ENCODE measurements around the gene MS4A10.
"Not testable (repeated sequence)": the region's sequence is repeated elsewhere in the genome, so short reads cannot be mapped to it uniquely, and the experiment has no call there.

MS4A10 gene

DNA sequence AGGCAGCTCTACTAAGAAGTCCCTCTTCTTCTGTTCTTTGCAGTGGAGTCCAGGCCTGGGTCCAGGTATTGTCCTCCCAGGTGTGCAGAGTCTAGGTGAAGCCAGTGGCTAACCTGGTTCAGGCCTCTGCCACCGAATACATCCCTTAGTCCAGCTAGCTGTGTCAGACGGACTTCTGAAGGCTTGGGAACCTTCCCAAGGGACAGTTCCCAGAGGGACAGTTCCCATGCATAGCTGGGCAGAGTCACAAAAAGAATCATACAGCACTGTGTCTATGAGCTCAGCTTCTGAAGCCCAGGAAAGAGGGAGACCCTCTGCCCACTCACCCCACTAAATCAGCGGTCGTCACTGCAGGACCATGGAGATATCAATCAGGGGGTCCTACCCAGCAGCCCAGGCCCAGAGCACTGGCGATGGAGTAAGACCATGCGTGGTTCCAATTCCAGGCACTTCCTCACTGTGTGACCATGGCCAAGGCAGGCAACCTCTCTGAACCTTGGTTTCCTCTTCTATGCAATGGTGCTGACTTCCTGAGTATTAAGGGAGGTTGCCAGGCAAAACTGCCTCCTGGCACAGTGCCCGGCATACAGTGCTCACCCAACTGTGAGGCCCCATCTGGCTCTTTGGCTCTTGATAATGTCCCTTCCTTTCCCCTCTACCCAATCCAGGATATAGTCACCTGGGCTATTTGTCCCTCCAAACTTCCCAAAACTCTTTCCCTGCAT is 3.4 kb downstream of the MS4A10 start:
- DNase-seq, result no peak

DNA sequence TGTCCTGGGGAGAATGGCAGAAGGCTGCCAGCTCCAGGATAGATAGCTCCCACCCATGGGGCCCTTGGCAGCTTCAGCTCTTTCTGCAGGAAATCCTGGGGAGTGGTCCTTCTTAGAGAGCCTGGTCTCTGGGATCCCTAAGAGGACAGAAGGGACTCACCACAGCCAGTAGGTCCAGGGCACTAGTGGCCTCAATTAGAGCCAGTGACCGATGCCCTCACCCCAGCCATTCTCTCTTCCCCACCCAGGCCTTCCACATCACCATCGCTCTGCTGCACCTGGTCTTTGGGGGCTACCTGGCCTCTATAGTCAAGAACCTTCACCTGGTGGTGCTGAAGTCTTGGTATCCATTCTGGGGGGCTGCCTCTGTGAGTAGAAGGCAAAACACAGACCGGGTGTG is 5.6 kb downstream of the MS4A10 start:
- no peak for DNase-seq

DNA sequence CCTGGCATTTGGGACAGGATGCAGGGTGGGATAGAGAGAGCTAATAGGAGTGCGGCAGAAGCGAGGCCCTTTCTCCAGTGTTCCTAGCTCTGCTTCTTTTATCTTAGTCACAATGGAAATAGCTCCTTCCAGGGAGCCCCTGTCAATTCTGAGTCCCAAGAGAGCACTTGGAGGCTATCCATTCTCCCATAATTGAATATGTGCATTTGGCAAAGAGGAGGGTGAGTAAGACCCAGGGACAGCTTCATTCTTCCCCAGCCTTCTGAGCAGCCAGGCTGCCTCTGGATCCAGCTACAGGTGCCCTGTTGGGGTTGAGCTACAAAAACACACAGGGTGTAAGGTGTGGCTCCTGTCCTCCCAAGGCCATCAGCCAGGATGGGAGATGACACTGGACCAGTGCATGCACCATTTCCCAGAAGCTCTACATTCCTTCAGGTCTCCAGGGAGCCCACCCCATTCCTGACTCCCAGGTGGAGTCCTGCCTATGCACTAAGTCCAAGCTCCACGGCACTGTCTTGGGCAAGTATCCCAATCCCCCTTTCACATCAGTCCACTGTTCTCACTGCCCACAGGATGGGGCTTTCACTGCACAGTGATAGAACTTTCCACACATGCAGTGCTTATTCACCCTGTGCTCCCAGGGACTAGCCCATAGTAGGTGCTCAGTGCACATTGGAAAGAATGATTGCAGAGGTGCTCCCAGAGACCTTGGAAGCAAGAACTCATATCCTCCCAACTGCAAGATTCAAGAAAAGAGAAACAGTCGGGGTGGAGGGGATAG is 6.2 kb downstream of the MS4A10 start:
- DNase-seq, result no peak

DNA sequence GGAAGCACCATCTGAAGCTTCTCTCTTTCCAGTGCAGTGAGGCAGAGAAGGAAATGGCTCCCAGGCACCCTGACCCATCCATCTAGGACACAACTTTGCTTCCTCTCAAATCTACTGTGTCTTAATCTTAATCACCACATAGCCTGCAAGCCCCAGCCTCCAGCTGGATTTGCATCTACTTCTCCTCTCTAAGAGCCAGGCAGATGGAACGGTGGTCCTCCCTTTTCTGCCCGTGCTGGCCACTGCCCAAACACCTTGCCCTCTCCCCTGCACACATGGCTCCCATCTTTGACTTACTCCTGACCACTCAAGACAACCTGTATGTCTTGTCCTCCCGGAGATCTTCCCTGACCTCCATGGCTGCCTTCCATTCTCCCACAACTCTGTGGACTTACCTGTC is 7.4 kb downstream of the MS4A10 start:
- DNase-seq, result no peak

DNA sequence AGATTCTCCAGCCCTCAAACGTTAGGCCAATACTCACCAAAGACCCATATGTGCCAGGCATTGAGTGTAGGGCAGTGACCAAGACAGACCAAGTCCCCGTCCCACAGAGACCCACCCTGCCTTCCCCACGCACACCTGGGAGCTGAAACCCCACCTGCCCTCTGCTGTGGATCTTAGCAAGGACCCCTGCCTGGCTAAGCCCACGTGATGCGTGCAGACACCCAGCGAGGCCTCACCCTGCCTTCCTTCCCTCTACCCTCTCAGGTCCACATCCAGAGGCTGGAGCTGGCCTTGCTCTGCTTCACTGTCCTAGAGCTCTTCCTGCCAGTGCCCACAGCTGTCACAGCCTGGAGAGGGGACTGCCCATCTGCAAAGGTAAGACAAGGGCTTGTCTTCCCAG is 10.2 kb downstream of the MS4A10 start:
- no peak for DNase-seq

DNA sequence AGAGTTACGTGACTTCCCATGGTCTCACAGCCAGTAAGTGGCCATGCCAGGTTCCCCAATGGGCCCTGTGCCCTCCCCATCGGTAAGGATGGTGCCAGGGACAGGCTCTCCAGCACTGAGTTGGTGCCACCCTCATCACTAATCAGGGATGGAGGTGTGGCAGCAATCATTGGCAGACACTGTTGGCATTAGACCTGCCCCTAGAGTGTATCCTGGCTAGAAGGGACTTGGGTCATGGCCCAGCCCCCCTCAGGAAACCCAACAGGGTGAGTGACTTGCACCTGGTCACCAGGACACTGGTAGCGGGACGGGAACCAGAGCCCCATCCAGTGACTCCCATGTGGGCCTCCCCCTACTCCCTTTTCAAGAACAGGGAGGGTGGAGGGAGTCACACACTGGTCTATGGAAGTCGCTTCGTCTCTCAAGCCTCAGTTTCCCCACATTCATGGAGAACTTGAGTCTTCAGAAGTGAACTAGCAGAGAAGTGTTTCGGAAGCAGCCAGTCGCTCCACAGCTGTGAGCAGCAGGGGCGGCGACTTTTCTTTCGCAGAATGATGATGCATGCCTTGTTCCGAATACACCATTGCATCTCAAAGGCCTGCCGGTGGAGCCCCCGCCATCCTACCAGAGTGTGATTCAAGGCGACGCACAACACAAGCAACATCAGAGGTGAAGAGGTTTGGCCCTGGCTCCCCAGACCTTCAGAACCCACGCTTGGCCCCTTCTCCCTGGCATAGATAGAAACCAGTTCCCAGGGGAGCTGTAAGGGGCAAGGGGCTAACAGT is 12.9 kb downstream of the MS4A10 start:
- no peak for DNase-seq

DNA sequence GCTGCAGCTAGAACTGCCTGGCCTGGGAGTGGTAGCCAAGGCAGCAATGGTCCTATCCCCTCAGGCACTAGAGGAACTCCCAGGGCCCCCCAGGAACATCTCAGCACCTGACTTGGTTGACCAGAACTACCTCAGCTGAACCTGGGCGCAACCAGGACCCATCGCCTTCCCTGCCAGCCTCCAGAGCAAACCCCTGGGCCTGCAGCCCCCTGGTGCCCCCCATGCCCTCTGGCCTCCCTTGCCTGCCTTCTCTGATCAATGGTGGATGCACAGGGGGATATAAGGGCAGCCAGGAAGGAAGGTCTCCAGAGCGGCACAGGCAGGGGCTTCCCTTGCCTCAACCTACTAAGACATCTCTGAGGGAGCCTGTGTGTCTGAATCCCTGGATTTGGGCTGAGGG is 13.5 kb downstream of the MS4A10 start:
- DNase-seq, result no peak

DNA sequence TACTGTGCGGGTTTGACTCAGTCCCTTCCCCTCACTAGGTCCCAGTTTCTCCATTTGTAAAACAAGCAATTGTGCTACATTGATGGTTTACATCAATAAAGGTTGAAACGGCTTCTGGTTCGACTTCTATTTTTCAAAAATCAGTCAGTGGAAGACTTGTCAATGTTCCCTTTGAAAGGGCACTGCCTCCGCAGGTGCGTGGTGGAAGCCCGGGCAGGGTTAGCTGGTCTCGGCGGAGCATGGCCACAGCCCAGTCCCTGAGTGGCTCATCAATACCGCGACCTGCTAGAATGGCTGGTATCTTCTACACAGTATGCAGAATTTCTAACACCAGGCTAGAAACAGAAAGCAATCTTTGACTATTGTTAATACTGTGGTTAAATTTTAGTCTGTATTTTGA is 16.1 kb downstream of the MS4A10 start:
- no peak for DNase-seq

DNA sequence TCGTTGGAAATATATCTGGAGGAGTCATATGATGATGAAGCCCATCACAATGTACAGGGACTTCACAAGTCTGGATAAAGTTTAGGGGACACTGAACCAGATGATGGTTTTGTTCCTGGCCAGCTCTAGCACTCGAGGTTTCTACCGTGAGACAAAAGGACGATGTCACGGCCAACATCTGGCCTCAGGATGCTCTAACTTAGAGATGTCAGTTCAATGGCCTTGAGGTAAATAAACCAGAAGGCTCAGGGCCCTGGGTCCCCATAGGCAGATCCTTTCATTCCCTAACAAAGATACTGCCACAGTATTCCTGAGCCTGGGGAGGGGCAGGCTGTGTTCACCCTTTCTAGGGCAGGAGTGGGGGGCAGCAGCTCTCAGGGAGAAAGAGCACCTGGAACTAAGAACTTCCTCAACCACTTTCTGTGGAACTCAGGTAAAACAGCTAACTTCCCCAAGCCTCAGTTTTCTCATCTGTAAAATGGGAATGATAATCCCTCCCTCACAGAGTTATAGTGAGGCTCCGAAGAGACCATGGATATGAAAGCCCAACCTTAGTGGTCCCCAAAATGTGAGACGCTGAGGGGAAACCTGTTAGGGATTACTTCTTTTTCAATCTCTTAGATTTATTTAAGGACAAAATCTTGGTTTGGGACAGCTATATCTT is 18.3 kb downstream of the MS4A10 start:
- no peak for DNase-seq

DNA sequence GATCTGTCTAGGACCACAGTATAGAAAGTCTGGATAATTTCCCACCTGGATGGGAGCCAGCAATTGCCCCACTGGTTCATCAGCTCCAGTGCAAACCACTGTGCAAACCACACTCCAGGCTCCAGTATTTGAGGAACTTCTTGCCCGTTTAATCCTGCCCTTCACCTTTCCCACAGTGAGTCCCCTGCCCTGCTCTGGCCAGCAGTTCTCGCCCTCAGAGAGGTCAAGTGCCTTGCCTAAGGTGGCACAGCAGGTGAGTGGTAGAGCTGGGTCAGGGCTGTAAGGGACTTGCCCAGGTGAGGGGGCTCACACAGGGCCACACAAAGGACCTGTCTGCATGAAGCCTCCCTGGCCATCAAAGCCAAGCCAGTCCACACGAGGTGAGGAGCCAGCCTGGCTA is 24.1 kb downstream of the MS4A10 start:
- no peak for DNase-seq

DNA sequence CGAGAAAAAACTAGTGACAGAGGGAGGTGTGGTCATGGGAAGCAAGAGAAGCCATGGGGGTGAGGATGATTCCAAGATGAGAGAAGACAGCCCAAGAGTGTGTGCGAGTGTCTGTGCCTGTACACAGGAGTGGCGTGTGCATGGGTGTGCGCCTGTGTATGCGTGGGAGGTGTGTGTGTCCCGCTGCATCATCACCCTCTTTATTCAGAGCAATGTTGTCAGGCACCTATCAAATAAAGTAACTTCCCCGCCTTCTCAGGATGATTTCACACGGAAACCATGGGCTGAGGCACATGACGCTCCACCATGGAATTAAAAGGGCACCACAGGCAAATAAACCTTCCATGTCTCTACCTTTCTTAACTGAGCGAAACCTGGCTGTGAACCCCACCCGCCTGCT is 24.6 kb downstream of the MS4A10 start:
- no peak for DNase-seq

DNA sequence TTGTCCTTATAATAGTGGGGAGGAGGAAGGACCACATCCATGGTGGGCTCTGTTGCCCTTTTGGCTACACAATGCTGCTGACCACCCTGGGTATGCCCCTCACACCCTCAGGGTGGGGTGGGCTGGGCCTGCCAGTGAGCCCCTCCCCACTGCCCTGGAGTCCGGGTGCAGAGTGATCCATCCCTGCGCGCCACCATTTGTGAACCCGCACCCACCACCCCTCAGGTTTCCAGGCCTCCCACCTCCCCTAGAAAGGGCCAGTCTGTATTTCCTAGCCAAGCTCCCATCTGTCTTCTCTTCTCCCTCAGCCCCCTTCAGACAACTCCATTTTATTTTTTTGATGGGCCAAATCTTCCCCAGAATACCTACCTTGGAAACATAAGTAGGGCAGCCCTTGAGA is 25.0 kb downstream of the MS4A10 start:
- DNase-seq, result no peak

DNA sequence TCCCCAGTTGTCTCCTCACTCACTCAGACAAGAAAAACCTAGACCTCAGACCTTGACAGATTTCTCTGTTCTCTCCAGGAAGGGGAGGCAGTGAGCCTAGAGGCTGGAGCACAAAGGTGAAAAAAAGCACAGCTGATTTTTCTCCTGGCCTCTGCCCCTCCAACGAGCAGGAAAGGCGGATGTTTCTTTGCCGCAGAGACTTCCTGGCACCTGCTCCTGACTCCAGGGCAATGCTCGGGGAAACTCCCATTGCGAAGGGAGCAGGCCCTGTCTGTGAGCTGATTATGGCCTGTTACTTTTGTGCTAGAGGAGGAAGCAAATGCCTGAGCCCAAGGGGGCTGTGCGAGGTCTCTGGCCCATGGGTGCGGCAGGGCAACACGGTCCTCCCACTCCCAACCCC is 25.4 kb downstream of the MS4A10 start:
- DNase-seq, result no peak

DNA sequence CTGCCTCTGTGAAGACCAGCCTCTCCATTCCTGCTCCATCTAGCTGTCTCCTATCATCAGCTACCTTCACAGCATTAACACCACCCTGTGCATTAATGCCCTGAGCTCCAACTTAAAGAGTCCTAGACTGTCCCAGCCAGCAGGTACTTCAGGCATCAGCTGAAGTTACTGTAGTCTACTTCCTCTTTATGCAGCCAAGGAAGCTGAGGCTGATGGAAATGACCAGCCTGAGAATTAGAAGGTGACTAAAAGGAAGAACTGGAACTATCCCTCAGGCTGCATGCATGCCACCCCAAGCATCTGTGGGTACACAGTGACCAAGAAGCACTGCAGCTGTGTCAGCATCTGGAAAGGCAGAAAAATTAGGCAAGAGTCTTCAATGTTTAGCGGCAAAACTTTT is 28.2 kb downstream of the MS4A10 start:
- no peak for DNase-seq

DNA sequence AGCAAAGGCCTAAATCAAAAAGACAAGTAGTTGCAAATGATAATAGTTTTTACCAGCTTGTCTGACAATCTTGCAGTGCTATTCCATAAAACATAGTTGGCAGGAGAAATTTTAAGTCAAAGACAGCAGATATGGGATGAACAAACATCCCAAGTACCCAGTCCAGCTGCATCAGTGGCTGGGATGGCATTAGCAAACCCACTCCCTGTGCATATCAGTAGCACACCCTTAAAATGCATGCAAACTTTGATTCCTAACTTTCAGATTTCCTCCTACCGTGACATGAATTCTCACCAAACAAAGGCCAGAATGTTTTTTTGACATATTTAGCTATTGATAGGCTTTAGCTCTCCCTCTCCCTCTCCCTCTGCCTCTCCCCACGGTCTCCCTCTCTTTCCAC is 29.0 kb downstream of the MS4A10 start:
- DNase-seq, result no peak

DNA sequence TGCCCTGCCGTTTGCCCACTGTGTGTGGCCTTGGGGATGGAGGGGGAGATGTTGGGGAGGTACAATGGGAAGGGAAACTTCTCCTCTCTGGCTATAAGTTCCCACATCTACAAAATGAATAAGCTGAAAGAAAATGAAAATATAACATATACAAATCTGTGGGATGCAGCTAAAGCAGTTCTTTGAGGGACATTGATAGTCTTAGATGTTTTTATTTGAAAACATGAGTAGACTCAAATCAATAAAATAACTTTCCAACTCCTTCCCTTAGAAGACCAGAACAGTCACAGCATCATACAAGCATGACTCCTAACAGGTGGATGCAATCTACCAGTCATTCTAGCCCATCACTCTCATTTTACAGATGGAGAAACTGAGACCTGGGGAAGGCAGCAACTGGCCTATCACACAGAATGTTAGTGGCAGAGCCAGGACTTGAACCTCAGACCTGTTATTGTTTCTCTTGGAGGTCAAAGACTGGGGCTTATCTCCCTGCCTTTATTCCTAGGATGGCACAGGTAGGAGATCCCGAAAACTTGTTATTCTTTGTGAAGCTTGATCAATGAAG is 31.5 kb downstream of the MS4A10 start:
- DNase-seq, result no peak

DNA sequence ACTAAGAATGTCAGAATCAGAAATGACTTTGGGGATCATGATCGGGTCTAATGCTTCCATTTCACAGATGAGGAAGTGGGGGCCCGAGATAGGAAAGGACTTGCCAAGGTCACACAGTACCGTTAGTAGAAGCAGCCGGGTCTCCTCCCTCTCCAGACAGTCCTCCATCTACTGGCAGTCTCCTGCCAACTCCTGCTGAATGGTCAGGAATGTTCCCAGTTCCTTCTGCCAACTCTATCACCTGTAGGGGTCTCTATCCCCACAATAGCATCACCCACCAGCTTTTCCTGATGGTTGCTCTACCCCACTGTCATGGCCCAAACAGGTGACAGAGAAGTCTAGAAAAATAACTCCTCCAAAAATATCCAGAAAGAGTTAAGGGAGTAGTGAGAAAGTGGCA is 32.9 kb downstream of the MS4A10 start:
- DNase-seq, result no peak

DNA sequence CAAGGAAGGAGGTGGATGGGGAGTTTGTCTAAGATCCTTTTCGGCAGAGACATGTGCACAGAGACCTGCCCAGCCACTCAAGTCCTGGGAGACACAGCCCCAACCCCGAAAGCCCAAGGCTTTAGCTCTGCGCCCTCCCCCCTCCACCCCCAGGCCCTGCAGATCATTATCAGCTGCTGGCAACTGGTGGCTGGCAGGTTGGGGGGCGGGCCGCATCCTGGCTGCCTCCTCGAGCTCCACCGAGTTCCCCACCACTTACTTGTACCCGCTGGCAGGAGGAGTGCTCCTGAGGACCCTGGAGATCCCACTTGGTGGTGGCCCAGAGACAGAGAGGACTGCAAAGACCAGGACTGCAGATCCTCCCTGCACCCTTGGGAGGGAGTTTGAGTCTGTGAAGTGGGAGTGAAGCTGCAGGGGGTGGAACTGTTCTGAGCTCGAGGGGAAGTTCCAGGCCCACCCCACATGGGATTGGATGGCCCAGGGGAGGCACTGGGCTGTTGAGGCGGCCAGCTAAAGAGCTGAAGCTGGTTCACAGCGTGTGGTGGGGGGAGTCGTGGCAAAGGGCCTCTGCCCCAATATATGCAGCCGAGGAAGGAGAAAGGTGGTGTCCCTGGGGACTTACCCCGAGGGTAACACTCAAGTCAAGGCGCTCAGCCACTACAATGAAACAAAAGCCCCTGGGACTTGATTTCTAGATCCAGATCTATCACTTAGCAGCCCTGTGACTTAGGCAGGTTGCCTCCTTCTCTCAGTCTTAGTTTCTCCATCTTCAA is 36.9 kb downstream of the MS4A10 start:
- DNase-seq, result no peak

DNA sequence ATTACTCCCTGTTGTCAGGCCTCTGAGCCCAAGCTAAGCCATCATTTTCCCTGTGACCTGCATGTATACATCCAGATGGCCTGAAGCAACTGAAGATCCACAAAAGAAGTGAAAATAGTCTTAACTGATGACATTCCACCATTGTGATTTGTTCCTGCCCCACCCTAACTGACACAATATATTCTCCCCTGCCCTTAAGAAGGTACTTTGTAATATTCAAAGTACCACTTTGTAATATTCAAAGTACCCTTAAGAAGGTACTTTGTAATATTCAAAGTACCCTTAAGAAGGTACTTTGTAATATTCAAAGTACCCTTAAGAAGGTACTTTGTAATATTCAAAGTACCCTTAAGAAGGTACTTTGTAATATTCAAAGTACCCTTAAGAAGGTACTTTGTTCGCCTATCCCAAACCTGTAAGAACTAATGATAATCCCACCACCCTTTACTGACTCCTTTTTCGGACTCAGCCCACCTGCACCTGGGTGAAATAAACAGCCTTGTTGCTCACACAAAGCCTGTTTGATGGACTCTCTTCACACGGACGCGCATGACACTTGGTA is 38.7 kb downstream of the MS4A10 start:
- DNase-seq, result not testable (repeated sequence)

DNA sequence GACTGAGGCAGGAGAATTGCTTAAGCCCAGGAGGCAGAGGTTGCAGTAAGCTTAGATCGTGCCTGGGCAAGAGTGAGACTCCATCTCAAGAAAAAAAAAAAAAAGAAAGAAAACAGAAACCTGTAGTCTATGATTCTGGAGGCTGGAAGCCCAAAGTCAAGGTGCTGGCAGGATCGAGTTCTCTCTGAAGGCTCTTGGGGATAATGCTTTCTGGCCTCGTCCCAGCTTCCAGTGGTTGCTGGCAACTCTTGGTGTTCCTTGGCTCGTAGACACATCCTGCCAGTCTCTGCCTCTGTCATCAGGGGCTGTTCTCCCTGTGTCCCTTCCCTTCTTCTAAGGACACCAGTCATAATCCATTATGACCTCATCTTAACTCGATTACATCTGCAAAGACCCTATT is 40.0 kb downstream of the MS4A10 start:
- DNase-seq, result no peak

DNA sequence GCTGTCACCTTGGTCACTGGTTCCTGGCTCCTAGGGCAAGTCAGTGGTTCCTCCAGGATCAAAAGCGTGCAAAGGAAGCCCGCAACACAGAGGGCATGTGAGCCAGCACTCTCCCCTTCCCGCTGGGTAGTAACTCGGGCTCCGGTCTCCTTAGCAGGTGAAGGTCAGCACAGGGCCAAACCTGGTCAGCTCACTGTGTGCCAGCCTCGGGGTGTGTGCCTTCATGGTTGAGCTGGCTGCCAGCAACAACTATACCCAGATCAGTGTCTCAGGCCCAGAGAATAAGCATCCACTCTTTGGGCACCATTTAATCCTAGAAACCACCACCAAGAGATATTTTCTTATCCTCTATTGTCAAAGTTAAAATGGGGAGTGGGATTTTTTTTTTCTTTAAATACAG is 40.7 kb downstream of the MS4A10 start:
- no peak for DNase-seq

Measured in NCI-H510A treated with DMSO at 0.1 percent for 48 hours (cell line).